Heart left ventricle (tissue), 16 donors: ENCODE measurements around the gene ADA. TPM values are rescaled to one million over a fixed set of nuclear protein-coding genes. Genes with fewer than 3 reads are reported as not detected.

Source experiments
- ATAC-seq, 4 donors: fragments of 200-7000 bp; cut with Tn5 transposase; one replicate each; pipeline ENCODE4 v1.9.1; 2020 to 2022; ENCODE audit warnings: moderate library complexity in 4 of 4, mild to moderate bottlenecking in 3 of 4, moderate number of reproducible peaks in 1 of 4
- DNase-seq, 5 donors: peaks; one replicate each; pipeline ENCODE4 v3.0.0-alpha.2; 2020
- H3K27ac ChIP-seq, 12 donors: fragments of 200-600 bp; sonication (generic) in 4 of 12; one replicate each; pipeline versions ENCODE4 v1.5.0 to v1.8.0; 2016 to 2022; ENCODE audit warnings: mild to moderate bottlenecking in 2 of 12
- H3K27me3 ChIP-seq, 9 donors: fragments of 200-600 bp; sonication (generic) in 2 of 9; one replicate each; pipeline versions ENCODE4 v1.5.1 to v1.8.0; 2016 to 2022; ENCODE audit warnings: mild to moderate bottlenecking in 3 of 9
- H3K36me3 ChIP-seq, 9 donors: fragments of 200-600 bp; sonication (generic) in 2 of 9; one replicate each; pipeline versions ENCODE4 v1.5.0 to v1.8.0; 2018 to 2022; ENCODE audit warnings: mild to moderate bottlenecking in 2 of 9
- H3K4me1 ChIP-seq, 12 donors: fragments of 200-600 bp; sonication (generic) in 4 of 12; one replicate each; pipeline versions ENCODE4 v1.5.0 to v1.8.0; 2016 to 2022; ENCODE audit warnings: mild to moderate bottlenecking in 3 of 12
- H3K4me3 ChIP-seq, 12 donors: fragments of 200-600 bp; sonication (generic) in 4 of 12; one replicate each; pipeline versions ENCODE4 v1.5.0 to v1.8.0; 2017 to 2022; ENCODE audit warnings: mild to moderate bottlenecking in 9 of 12, moderate library complexity in 4 of 12
- H3K9me3 ChIP-seq, 12 donors: fragments of 200-600 bp; sonication (generic) in 4 of 12; one replicate each; pipeline versions ENCODE4 v1.5.0 to v1.8.0; 2016 to 2022; ENCODE audit warnings: mild to moderate bottlenecking in 1 of 12
- POLR2A ChIP-seq, 2 donors: fragments of 450-650 bp; IDR thresholded peaks; one replicate each; pipeline ENCODE4 v1.6.1; 2017; ENCODE audit warnings: antibody characterized with exemption in 2 of 2, mild to moderate bottlenecking in 2 of 2, moderate library complexity in 2 of 2
- WGBS, 4 donors: extraction: QIAGEN DNeasy Blood & Tissue Kit in 2 of 4; methylation state at CpG; one replicate each; pipeline versions ENCODE4 v1.1.5 to v1.1.7; 2013 to 2018; 5-methylcytosine and 5-hydroxymethylcytosine counted together
- intact Hi-C, 10 donors: fragments of 100-400 bp; cut with DNase I; formaldehyde crosslinking; loops; one replicate each; pipeline versions ENCODE4 v1.11.1 to v1.14.2; 2022
- polyA plus RNA-seq, 2 donors: library from polyadenylated mRNA; stranded (reverse); fragments of 200-250 nt; gene quantifications; one replicate each; pipeline ENCODE4 v1.2.3, GENCODE V29; 2013
- total RNA-seq, 9 donors: library from RNA; depleted of rRNA in 2 of 9; stranded (reverse); fragments of >200 nt in 2 of 9; fragmentation: NEBNext Ultra II Directional in 3 of 9; extraction: Animal tissue kit (Norgen Biotek cat#: 25700) in 3 of 9; gene quantifications; one replicate each; pipeline versions ENCODE4 v1.1.0 to v1.2.4, GENCODE V29; 2016 to 2023
- TF ChIP-seq, protein P1 (sequence below), 12 donors: fragments of 200-600 bp; sonication (generic) in 4 of 12; IDR thresholded peaks; one replicate each; pipeline versions ENCODE4 v1.5.0 to v1.8.0; 2018 to 2022; ENCODE audit warnings: antibody characterized with exemption in 12 of 12, mild to moderate bottlenecking in 5 of 12
- donor health status: ischemic (EF 13 %, LVEDD 7.1; RV severe dilation, severe dysfunction).
- donor health status: healthy with polysubstance abuse.
- donor health status: DM: no; HTN: yes; CAD: no.
- donor health status: DM: no; HTN: no; CAD: no.
- donor health status: ischemic (EF 25% LVEDD 6.9; RV normal size, moderate dysfunction).
- donor health status: ischemic (EF 25% LVEDD 5.7; RV mildly dilated, moderate dysfunction).
- donor health status: healthy.
- donor health status: DM: yes; HTN: yes; CAD: no.
- donor health status: ischemic (EF 35%, LVEDD 5.7; RV mildly dilated, moderate dysfunction).
- donor health status: nonischemic (EF 11% LVEDD 7.7; RV severe dilation, severe dysfunction).
- donor health status: DM: yes; HTN: yes; CAD: no.
- donor health status: PGD.
- donor health status: ischemic (EF 29% LVEDD 5.4; RV normal size, mild dysfunction).
- donor health status: nonischemic (EF 23%, LVEDD 6.1; RV moderate dilation, normal function).

Gene ADA
- total and polyA plus RNA-seq, 11 donors: 2.5 to 11.5 (median 6.4) TPM

GRCh38 chr20:44696315-44696714, 44.8 kb upstream of the ADA start:
- H3K4me1 ChIP-seq: peaks cover 0 to 51% (median 33%) of the 10 kb centered on the region in 12 donors
- TF ChIP-seq, protein P1, sequence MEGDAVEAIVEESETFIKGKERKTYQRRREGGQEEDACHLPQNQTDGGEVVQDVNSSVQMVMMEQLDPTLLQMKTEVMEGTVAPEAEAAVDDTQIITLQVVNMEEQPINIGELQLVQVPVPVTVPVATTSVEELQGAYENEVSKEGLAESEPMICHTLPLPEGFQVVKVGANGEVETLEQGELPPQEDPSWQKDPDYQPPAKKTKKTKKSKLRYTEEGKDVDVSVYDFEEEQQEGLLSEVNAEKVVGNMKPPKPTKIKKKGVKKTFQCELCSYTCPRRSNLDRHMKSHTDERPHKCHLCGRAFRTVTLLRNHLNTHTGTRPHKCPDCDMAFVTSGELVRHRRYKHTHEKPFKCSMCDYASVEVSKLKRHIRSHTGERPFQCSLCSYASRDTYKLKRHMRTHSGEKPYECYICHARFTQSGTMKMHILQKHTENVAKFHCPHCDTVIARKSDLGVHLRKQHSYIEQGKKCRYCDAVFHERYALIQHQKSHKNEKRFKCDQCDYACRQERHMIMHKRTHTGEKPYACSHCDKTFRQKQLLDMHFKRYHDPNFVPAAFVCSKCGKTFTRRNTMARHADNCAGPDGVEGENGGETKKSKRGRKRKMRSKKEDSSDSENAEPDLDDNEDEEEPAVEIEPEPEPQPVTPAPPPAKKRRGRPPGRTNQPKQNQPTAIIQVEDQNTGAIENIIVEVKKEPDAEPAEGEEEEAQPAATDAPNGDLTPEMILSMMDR (IDR thresholded peaks at IDR 0.05): no peak
- TF ChIP-seq POLR2A (IDR thresholded peaks at IDR 0.05): no peak

GRCh38 chr20:44695674-44696300, 44.3 kb upstream of the ADA start:
- Histone ChIP-seq H3K4me3 (no peak overlapping the region), H3K36me3 (no peaks in the 10 kb centered on the region), H3K27ac (peak overlapping the region in 9 of 12 donors; percentile 4 to 77 (median 33)), H3K27me3 (no peaks in the 10 kb centered on the region), H3K9me3 (peaks cover 0 to 10% (median 0%) of the 10 kb centered on the region in 12 donors), H3K4me1 (peaks cover 0 to 51% (median 33%) of the 10 kb centered on the region in 12 donors)
- DNase-seq (no peak), ATAC-seq (no peak)
- intact Hi-C loops: loop anchor here in 1 of 10 donors (2.0 kb wide), 1 partner anchor 19 kb away; the partner anchor contains the start of gene CCN5
- TF ChIP-seq POLR2A (IDR thresholded peaks at IDR 0.05): no peak
- TF ChIP-seq, protein P1 (IDR thresholded peaks at IDR 0.05): no peak

More at GRCh38 chr20:44696315-44696714, 44.8 kb upstream of the ADA start:
- Histone ChIP-seq H3K27ac (peak overlapping the region in 4 of 12 donors; percentile 4 to 77 (median 34)), H3K9me3 (peaks cover 0 to 10% (median 0%) of the 10 kb centered on the region in 12 donors), H3K4me3 (no peak overlapping the region), H3K36me3 (no peaks in the 10 kb centered on the region), H3K27me3 (no peaks in the 10 kb centered on the region)
- DNase-seq (no peak), ATAC-seq (no peak)
- intact Hi-C loops: no loop called here
- WGBS, 4 donors: 95 to 100% (median 99%) methylated on average over 3 of the region's 3 CpGs

GRCh38 chr20:44695295-44695673, 43.8 kb upstream of the ADA start:
- no peaks in the 10 kb centered on the region for H3K36me3 ChIP-seq
- DNase-seq (no peak), ATAC-seq (no peak)
- WGBS, 4 donors: 50 to 65% (median 64%) methylated on average over 2 of the region's 2 CpGs
- no peak for TF ChIP-seq POLR2A (IDR thresholded peaks at IDR 0.05)
- TF ChIP-seq, protein P1 (IDR thresholded peaks at IDR 0.05): no peak
- H3K9me3 ChIP-seq: peaks cover 0 to 10% (median 0%) of the 10 kb centered on the region in 12 donors
- no peak overlapping the region for H3K4me3 ChIP-seq
- H3K4me1 ChIP-seq: peaks cover 0 to 53% (median 33%) of the 10 kb centered on the region in 12 donors
- intact Hi-C loops: loop anchor here in 1 of 10 donors (2.0 kb wide), 1 partner anchor 20 kb away; the partner anchor contains the start of gene CCN5
- H3K27ac ChIP-seq: peak overlapping the region in 9 of 12 donors; percentile 18 to 78 (median 48)
- H3K27me3 ChIP-seq: no peaks in the 10 kb centered on the region

DNA sequence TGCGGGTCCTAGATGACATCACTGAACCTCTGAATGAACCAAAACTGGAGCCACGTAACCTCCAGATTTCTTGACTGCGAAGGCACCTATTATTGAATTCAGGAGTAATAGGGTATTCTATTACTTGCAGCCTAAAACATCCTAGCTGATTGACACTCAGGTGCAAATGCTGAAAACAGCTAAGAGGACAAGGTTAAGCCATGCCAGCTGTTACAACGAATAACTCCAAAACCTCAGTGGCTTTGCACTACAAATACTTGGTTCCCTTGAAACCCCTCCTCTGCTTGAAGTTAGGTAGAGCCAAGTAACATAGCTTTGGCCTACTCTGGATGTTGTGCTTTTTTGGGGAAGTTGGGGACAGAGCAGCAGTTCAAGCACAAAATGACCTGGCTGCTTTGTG, 42.7 kb upstream of the ADA start:
- intact Hi-C loops: loop anchor here in 1 of 10 donors (2.0 kb wide), 1 partner anchor 21 kb away; the partner anchor contains the start of gene CCN5
- H3K9me3 ChIP-seq: peaks cover 0 to 10% (median 0%) of the 10 kb centered on the region in 12 donors

More for the DNA sequence above, 42.7 kb upstream of the ADA start:
- Histone ChIP-seq H3K4me1 (peaks cover 0 to 56% (median 34%) of the 10 kb centered on the region in 12 donors), H3K36me3 (no peaks in the 10 kb centered on the region), H3K4me3 (no peak overlapping the region), H3K27ac (peak overlapping the region in 10 of 12 donors; percentile 17 to 95 (median 68)), H3K27me3 (no peaks in the 10 kb centered on the region)
- DNase-seq: no peak
- ATAC-seq: no peak
- TF ChIP-seq, protein P1 (IDR thresholded peaks at IDR 0.05): no peak
- no peak for TF ChIP-seq POLR2A (IDR thresholded peaks at IDR 0.05)
- WGBS, 4 donors: 93 to 100% (median 96%) methylated on average over 4 of the region's 4 CpGs
